ENCODE data around the gene YBX1. TPM values are rescaled to one million over a fixed set of nuclear protein-coding genes. Genes with fewer than 3 reads are reported as not detected.
"Not testable (repeated sequence)": the region's sequence is repeated elsewhere in the genome, so short reads cannot be mapped to it uniquely, and the experiment has no call there.

Gene YBX1
- total RNA-seq, 1 donor from 2014 or later: 499 TPM

- DNase-seq (ENCODE audit: low spot score): no peak
Measured at GRCh38 chr1:42748021-42748420, 65.8 kb downstream of the YBX1 start.

GRCh38 chr1:42748461-42749410 is 66.5 kb downstream of the YBX1 start:
- DNase-seq (ENCODE audit: low spot score): no peak

- DNase-seq (ENCODE audit: low spot score): no peak
Measured at GRCh38 chr1:42750041-42750440, 67.8 kb downstream of the YBX1 start.

GRCh38 chr1:42751511-42752070 is 69.4 kb downstream of the YBX1 start:
- DNase-seq (ENCODE audit: low spot score): not testable (repeated sequence)

- no peak for DNase-seq (ENCODE audit: low spot score)
Measured at GRCh38 chr1:42752284-42752683, 70.1 kb downstream of the YBX1 start.

- DNase-seq (ENCODE audit: low spot score): no peak
Measured at GRCh38 chr1:42753070-42753469, 70.9 kb downstream of the YBX1 start.

Other genes with a start within 250 kb of the YBX1 start
- not detected for gene ZMYND12, start 226.4 kb upstream of the YBX1 start, total RNA-seq (ENCODE audit: insufficient read depth, low replicate concordance)
- gene PPCS, start 225.9 kb upstream of the YBX1 start, total RNA-seq (ENCODE audit: insufficient read depth, low replicate concordance): 89.1 TPM
- gene CCDC30, start 219.1 kb upstream of the YBX1 start, total RNA-seq (ENCODE audit: insufficient read depth, low replicate concordance): 7.5 TPM
- gene PPIH, start 24.0 kb upstream of the YBX1 start, total RNA-seq (ENCODE audit: insufficient read depth, low replicate concordance): 10.4 TPM
- not detected for gene CLDN19, start 57.8 kb downstream of the YBX1 start, total RNA-seq (ENCODE audit: insufficient read depth, low replicate concordance)
- gene P3H1, start 84.6 kb downstream of the YBX1 start, total RNA-seq (ENCODE audit: insufficient read depth, low replicate concordance): 160 TPM
- 4.8 TPM for gene C1orf50, start 84.8 kb downstream of the YBX1 start, total RNA-seq (ENCODE audit: insufficient read depth, low replicate concordance)
- not detected for gene TMEM269, start 102.6 kb downstream of the YBX1 start, total RNA-seq (ENCODE audit: insufficient read depth, low replicate concordance)
- gene ERMAP, start 134.7 kb downstream of the YBX1 start, total RNA-seq (ENCODE audit: insufficient read depth, low replicate concordance): 27.4 TPM
- gene SVBP, start 135.0 kb downstream of the YBX1 start, total RNA-seq (ENCODE audit: insufficient read depth, low replicate concordance): 38.3 TPM
- 8.2 TPM for gene ZNF691, start 164.2 kb downstream of the YBX1 start, total RNA-seq (ENCODE audit: insufficient read depth, low replicate concordance)